NCI-H2196 (cell line): ENCODE results near the gene ATXN2L.
"Not testable (repeated sequence)": the region's sequence is repeated elsewhere in the genome, so short reads cannot be mapped to it uniquely, and the experiment has no call there.

Experiments
- DNase-seq: peaks from one replicate; lab custom pipeline; 2025; ENCODE audit not compliant: unreplicated experiment; lab: John Stamatoyannopoulos, UW

The ATXN2L gene

GRCh38 chr16:28837672-28838557 is 15.1 kb downstream of the ATXN2L start:
- DNase-seq = no peak

DNA sequence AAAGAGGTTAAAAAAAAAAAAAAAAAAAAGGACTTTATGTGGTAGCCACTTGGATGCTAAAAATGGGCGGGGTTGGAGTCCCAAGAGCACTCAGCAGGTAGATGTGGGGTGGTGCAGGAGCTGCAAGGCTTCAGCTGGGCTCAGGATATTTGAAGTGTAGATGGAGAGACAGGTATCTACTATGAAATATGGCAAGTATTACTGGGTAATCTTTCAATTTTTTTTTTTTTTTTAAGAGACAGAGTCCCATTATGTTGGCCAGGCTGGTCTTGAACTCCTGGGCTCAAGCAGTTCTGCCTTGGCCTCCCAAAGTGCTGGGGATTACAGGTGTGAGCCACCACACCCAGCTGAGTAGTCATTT is 15.7 kb downstream of the ATXN2L start:
- no peak for DNase-seq

- DNase-seq = no peak
These were observed 16.3 kb downstream of the ATXN2L start for GRCh38 chr16:28839004-28839639.

DNA sequence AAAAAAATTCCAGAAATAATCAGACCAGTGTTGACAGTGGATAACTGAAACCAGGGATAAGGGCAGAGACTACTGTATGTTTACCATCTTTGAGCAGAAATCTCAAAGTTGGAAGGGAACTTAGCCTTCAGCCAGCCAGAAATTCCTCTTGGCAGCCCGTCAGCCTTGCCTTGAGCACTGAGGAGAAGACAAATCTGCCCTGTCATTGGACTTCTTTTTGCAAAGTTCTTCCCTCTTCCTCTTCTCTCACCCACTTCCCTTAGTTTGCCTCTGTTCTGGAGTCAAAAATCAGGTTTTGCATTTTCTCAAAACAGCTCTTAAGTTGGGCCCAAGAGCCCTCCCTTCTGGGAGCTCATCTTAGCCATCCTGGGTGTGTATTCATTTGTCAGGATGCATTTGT is 17.1 kb downstream of the ATXN2L start:
- DNase-seq = no peak

DNA sequence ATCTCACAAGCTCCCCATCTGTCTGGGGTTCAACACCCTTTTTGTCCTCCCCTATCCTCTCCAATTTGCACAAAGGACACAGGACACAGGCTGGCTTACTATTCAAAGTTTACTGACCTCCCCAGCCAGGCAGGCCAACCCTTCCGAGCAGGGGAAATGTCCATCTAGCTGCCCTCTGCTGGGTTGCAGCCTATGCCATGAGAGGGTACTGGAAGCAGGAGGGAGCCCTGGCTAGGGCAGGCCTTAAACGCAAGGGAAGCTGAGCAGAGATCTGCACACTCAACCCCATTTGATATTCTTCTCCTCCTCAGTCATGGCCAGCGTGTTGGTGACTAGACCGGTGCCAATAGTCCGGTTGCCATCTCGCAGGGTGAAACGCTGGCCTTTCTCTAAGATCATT is 19.9 kb downstream of the ATXN2L start:
- DNase-seq = no peak

GRCh38 chr16:28843766-28844165 is 21.0 kb downstream of the ATXN2L start:
- DNase-seq = no peak

DNA sequence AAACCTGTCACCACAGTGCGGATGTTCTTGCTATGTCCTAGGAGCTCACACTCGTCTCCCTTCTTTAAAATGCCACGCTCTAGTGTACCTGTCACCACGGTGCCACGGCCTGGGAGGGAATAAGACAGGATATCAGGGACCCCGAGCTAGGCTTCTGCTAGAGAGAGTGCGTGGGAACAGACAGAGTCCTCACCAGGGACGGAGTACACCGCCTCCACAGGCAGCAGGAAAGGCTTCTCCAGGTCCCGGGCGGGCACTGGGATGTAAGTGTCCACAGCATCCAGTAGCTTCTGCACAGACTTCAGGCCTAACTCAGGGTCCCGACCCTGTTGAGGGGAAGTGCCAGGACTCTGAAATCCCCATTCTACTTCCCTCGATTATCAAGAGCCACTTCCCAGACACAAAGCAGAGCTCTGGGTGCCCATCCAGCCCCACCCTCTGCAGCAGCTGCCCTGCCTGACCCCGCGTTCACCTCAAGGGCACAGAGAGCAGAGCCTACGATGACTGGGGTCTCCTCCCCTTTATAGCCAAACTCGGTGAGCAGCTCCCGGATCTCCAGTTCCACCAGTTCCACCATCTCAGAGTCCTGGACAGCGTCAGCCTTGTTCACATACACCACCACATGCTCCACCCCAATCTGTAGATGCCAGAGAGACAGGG is 21.6 kb downstream of the ATXN2L start:
- no peak for DNase-seq

DNA sequence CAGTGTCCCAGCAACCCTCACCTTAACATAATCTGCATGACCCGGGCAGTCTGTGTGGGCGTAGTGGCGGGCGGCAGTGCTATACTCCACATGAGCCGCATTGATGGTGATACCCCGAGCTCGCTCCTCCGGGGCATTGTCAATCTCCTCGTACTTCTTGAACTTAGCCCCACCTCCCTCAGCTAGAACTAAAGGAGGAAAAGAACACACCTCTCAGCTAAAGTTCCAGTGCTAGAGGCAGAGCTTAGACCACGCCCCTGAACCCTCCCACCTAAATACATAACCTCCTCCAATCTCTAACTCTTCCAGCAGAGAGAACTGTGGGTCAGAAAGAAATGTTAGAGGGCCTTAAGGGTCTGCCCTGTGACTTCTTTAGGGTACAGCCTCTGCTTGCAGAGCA is 22.5 kb downstream of the ATXN2L start:
- DNase-seq = peak; percentile 59

- DNase-seq = no peak
These were observed 22.9 kb downstream of the ATXN2L start for GRCh38 chr16:28845761-28846079.

DNA sequence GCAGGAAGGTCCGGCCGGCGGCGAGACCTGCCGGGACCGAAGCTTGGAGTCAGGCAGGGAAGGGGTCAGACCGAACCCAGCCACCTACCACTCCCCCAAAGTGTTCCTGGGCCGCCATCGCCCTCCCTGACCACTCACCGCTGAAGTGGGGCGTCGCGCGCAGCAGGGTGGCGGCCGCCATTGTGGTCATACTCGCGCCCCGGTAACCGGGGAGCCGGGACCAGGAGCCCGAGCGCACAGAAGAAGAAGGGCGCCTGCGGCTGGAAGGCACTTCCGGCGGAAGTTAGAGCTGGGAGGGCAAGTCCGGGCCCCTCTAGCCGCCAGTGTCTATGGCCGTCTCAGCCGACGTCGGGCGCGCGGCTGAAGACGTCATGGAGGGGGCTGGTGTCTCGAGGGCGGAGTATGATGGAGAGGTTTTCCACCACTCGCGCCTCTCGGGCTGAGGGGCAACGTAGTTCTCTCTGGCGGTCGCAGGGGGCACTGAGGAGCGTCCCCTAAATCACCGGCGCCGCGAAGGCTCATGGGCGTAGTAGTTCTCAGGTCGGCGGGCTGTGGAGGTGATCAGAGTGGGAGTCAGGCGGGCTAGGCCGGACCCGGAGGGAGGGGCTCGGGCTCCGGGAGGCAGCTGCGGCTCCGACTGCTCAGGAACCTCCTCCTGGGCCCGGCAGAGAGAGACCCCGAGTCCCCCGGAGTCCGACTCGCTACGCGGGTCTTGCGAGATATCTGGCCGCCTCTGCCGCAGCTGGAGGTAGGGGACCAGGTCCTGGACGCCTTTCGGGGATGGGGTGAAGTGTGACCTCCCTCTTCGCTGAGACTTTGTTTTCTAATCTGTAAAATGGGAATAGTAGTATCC is 23.5 kb downstream of the ATXN2L start, which contains the start of gene TUFM:
Gene TUFM, minus strand, starts transcription at position 269 of the 853 bp plus-strand sequence. Its CDS starts 79 bp downstream, at position 190.
- peak; percentile 98 for DNase-seq

DNA sequence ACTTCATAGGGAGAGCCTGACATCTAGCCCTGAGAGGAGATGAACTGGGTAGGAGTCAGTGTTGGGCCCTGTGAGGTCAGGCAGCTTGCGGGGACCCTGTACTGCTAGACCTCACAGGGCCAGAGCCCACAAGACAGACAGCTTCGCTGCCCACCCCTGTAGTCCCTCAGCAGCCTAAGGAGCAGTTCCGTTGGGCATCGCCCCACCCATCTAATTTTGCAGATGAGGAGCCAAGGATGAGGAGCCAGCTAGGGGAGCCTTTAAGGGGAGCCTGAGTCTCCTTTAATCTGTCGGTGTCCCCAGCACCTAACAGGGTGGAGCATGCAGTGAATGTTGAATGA is 24.1 kb downstream of the ATXN2L start:
- no peak for DNase-seq

DNA sequence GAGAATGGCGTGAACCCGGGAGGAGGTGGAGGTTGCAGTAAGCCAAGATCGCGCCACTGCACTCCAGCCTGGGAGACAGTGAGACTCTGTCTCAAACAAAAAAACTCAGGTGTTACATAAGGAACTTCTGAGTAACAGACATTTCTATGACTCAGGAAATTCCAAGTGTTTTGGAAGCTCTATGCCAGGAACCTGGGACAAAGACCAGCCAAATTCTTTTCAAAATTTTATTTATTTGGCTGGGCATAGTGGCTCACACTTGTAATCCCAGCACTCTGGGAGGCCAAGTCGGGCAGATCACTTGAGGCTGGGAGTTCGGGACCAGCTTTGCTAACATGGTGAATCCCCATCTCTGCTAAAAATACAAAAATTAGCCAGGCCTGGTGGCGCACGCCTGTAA is 35.6 kb downstream of the ATXN2L start:
- DNase-seq = no peak

GRCh38 chr16:28859326-28859725 is 36.5 kb downstream of the ATXN2L start:
- DNase-seq = no peak

GRCh38 chr16:28863929-28864793 is 41.4 kb downstream of the ATXN2L start:
- no peak for DNase-seq

GRCh38 chr16:28865001-28865688 is 42.3 kb downstream of the ATXN2L start:
- no peak for DNase-seq

DNA sequence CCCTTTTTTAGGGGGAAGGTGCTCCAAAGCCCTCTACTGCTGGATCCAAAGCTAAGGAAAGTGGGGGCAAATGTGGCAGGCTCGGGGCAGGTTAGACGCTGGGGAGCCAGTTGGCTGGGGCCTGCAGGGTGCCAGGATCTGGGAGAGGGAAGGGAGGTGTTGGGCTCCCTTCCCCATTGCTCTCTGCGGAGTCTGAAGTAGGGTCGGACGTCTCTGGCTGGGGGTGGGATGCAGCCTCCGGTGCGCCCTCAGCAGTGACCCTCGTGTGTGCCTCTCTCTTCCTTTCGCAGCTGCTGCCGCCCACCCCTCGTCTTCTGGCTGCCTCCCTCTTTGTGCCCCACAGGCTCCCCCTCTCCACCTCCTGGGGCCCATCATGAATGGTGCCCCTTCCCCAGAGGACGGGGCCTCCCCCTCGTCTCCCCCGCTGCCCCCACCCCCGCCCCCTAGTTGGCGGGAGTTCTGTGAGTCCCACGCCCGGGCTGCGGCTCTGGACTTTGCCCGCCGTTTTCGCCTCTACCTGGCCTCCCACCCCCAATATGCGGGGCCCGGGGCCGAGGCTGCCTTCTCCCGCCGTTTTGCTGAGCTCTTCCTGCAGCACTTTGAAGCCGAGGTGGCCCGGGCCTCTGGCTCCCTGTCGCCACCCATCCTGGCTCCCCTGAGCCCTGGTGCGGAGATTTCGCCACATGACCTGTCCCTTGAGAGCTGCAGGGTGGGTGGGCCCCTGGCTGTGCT is 43.1 kb downstream of the ATXN2L start:
- no peak for DNase-seq

GRCh38 chr16:28866454-28866804 is 43.6 kb downstream of the ATXN2L start:
- no peak for DNase-seq

DNA sequence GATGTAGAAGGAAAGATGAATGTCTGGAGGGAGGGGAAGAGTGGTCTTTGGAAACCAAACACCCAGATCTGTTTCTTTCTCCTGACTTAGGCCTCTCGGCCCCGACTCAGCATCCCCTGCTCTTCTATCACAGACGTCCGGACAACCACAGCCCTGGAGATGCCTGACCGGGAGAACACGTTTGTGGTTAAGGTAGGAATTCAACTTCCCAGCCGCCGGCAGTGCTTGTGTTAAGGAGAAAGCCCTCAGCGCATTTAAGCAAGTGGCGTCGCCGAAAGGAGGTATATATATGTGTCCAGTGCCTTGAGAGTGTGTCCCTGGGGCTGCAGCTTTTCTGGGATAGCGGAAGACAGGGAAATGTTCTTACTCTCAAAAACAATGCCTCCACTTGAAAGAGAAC is 44.4 kb downstream of the ATXN2L start:
- DNase-seq = no peak

DNA sequence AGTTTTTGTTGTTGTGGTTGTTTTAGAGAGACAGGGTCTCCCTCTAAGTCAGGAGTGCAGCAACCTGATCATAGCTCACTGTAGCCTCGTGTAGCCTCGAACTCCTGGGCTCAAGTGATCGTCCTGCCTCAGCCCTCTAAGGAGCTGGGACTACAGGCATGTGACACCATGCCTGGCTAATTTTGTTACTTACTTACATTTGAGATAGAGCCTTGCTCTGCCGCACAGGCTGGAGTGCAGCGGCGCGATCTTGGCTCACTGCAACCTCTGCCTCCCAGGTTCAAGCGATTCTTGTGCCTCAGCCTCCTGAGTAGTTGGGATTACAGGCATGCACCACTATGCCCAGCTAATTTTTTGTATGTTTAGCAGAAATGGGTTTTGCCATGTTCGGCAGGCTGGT is 44.8 kb downstream of the ATXN2L start:
- DNase-seq = not testable (repeated sequence)
